Fibroblast of villous mesenchyme (primary cell): ENCODE data around the gene PNLIPRP3. TPM values are rescaled to one million over a fixed set of nuclear protein-coding genes. Genes with fewer than 3 reads are reported as not detected.

Experiments used
- DNase-seq: peaks from one replicate; pipeline ENCODE4 v3.0.0-alpha.2; 2010; ENCODE audit warnings: low read depth
- H3K4me3 ChIP-seq: 2 replicates; pipeline ENCODE4 v1.5.1; 2011; ENCODE audit warnings: low read depth, mild to moderate bottlenecking, low read length
- CTCF ChIP-seq: IDR thresholded peaks from 2 replicates; pipeline ENCODE4 v1.5.1; 2012; ENCODE audit warnings: low read depth, mild to moderate bottlenecking, low read length; ENCODE audit not compliant: insufficient read depth
- small RNA-seq: library from RNA; depleted of rRNA; stranded (forward); fragments of <200 nt; gene quantifications from one replicate; pipeline ENCODE3, GENCODE V24; 2012
- total RNA-seq: library from RNA; depleted of rRNA; stranded (reverse); fragments of >200 nt; gene quantifications from 2 replicates; pipeline ENCODE4 v1.2.3, GENCODE V29; 2012

Gene PNLIPRP3
- total RNA-seq, 1 donor, result not detected

- TF ChIP-seq CTCF, result no peak
- no peak for DNase-seq
- no peak overlapping the region for H3K4me3 ChIP-seq
Measured at GRCh38 chr10:116526219-116526618, 98.6 kb downstream of the PNLIPRP3 start.

Small RNA genes lying within 50 kb of the gene (small RNA-seq; reads per million reads assigned to genes)
- gene SNRPGP6, result not detected

Other genes with a start within 250 kb of the PNLIPRP3 start
- 9.3 and 59.6 TPM in 2 replicates for gene GFRA1, start 154.6 kb upstream of the PNLIPRP3 start, total RNA-seq
- not detected in 2 replicates for gene CCDC172, start 103.4 kb upstream of the PNLIPRP3 start, total RNA-seq
- gene PNLIP, start 118.1 kb downstream of the PNLIPRP3 start, total RNA-seq, result not detected in 2 replicates
- gene PNLIPRP1, start 163.1 kb downstream of the PNLIPRP3 start, total RNA-seq, result not detected in 2 replicates
- gene PNLIPRP2, start 193.1 kb downstream of the PNLIPRP3 start, total RNA-seq, result not detected in 2 replicates